Renal cortical epithelial cell (primary cell): ENCODE data around the gene ERCC6L. TPM values are rescaled to one million over a fixed set of nuclear protein-coding genes. Genes with fewer than 3 reads are reported as not detected.
"Not testable (repeated sequence)": the region's sequence is repeated elsewhere in the genome, so short reads cannot be mapped to it uniquely, and the experiment has no call there.

Experiments
- DNase-seq: peaks from one replicate; pipeline ENCODE4 v3.0.0-alpha.2; 2011; ENCODE audit warnings: low read depth
- total RNA-seq: library from RNA; depleted of rRNA; stranded (reverse); fragments of >200 nt; gene quantifications from 2 replicates; pipeline ENCODE4 v1.2.3, GENCODE V29; 2014

The ERCC6L gene
- total RNA-seq, 1 donor from 2014 or later, result 0.25 TPM

DNA sequence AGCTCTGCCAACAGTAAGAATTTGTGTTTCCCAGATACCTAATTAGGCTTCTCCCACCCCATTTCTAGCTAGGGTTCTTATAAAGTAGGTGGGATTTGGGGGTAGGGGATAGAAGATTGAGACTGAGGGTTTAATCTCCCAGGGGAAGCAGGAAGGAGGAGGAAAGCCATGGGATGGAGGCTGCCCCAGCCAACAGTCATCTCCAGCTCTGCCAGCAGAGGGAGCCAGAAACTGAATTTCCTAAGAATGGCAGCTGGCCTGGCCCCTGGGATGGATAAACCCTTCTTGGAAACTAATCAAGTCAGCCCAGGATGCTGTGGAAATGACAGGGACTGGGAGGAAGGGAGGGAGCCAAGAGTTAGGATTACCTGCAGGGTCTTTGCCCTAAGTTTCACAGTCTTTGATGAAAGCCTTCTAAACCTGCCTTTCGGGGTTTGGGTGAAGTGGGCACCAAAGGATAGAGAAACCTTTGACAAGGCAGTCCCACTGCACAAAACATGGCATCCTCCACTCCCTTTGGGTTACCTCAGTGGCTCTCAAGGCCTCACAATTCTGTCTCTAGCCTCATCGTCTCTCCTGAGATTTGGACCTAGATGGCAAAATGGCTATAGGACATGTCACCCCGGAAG, 6.7 kb upstream of the ERCC6L start:
- DNase-seq, result peak; percentile 19

DNA sequence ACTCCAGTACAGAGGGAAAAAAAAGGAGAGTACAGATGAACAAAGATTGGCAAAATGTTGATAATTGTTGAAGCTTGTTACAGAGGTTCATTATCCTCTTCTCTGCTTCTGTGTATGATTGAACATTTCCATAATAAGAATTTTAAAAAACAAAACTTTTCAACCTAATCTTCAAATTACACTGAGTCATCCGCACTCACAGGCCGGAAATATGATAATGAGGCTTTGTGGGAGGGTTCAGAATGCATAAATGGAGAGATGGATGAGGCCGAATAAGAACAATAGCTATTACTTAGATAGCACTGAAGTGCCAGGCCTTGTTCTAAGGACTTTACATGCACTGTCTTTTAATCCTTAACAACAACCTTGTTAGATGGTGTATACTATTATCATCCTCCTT, 4.6 kb upstream of the ERCC6L start:
- no peak for DNase-seq

DNA sequence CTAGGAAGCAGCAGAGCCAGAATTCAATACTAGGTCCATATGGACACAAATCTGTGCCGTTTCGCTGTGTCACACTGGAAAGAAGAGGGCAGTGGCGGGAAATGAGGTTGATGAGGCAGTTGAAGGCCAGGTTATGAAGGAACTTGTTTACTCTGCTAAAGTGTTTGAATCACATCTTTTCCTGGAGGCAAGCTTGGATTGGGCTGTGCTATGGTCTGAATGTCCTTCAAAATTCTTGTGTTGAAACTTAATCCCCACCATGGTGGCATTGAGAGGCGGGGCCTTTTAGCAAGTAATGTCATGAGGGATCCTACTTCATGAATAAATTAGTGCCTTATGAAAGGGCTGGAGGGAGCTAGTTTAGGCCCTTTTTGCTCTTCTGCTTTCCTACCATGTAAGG, 2.1 kb upstream of the ERCC6L start:
- no peak for DNase-seq

DNA sequence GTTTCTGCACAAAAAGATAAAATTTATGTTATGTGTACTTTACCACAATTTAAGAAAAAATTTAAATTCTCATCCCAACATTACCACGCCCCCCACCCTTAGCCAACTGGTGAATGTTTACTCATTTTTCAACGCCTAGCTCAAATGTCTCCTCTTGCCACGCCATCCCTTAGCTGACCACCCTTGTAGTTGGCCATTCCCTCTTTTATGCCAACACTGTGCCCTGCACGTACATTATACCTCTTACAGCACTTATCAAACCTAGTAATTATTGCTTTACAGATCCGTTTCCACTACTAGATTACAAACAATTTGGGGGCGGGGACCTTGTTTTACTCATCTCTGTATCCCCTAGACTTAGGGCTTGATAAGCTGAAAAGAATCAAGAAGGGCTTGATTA, 644 bp downstream of the ERCC6L start:
- DNase-seq, result no peak

DNA sequence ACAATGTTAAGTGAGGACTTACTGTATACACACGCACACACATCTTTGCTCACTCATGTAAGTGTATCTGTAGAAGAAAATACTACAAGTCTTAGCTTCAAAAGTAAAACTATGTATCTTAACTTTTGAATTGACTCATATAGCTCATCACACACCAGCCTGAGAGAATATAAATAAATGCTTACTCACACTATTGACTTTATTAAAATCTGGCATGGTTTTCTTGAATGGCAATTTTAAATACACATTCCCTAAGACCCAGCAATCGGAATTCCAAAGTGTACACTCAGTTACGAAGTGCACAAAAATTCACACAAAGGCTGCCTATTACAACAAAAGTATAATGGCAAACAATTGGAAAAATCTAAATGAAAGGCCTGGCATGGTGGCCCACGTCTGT, 2.0 kb downstream of the ERCC6L start:
- no peak for DNase-seq

DNA sequence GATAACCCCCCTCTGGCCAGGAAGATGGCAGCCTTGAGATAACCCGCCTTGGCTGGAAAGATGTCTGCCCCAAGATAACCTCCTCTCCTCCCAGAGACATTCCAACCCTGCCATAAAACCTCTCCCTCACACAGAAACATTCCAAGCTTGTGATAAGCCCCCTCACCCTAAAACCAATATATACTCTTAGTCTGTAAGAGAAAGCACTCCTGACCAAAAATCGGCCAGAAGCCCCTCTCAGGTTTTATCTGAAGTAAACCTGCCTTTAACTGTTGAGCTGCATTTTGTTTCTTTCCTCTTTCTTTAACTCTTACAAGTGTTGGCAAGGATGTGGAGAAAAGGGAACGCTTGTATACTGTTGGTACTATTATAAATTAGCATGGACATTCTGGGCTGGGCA, 8.5 kb downstream of the ERCC6L start:
- DNase-seq, result no peak

DNA sequence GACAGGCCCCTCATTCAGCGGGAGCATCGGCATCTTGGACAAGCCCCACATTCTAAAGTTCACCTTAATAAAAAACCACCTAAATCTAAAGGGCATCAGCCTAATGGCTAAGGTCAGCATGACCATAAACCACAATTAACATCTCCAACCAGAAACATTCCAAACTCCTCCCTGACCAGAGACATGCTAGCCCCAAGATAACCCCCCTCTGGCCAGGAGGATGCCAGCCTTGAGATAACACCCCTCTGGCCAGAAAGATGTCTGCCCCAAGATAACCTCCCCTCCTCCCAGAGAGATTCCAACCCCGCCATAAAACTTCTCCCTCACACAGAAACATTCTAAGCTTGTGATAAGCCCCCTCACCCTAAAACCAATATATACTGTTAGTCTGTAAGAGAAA, 18.5 kb downstream of the ERCC6L start:
- not testable (repeated sequence) for DNase-seq

DNA sequence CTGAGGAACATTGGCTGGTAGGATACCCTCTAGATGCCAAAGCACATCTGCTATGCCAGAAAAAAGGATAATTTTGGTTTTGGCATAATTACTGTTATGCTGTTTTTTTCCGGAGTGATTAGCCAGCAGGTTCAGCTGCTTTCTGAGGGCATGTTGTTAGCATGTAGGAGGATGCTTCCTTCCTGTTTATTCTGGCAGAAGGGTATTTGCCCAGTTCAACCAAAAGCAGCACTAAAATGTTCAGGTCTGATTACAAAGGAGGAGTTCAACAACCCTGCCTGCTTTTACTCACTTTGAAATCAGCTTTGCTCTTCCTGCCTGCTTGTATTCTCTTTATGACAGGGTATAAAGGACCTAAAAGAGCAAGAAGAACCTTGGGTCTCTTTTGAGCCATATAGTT, 21.9 kb downstream of the ERCC6L start:
- no peak for DNase-seq

DNA sequence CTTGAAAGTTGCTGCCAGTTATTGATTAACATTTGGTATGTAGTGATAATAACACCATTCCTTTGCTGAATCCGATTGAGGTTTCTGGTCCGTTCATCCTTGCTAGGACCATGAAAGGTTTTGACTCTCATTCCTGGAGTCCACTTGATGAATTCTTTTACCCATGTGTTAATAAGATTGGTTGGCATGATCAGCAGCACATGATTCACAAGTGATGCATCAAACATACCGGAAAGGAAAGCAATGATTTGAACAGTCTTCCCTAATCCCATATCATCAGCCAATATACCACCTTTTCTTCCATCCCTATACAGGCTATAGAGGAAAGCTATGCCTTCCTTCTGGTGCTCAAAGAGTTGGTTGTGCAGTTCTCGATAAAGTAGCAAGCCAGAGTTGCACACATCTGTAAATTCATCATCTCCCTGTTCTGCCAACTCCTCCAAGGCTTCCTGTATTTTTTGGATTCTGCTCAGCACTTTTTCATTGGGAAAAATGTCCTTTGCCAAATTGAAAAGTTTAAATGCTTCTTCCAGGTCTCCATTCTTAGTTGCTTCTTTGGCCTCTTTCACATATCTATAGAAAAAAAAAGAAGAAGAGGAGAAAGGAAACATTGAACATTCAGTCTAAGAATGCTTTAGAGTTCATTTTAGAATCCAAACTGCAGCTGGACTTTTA, 30.6 kb downstream of the ERCC6L start:
- no peak for DNase-seq

DNA sequence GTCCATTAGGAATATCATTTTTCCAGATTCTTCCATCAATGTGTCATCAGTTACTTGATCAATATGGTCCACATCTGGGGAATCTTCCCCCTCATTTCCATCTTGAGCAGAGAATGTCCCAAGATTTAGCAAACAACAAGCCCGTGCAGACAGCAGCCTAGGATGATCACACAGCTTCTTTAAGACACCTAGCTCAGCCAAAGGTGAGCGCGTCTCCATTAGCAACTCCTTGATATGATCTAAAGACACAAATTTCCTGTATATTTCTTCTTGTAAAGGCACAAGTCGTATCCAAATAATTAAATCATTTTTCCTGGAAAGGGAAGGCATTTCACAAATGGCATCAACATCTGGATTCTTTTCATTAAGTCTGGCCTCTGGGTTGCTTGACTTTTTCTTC, 31.5 kb downstream of the ERCC6L start:
- no peak for DNase-seq

DNA sequence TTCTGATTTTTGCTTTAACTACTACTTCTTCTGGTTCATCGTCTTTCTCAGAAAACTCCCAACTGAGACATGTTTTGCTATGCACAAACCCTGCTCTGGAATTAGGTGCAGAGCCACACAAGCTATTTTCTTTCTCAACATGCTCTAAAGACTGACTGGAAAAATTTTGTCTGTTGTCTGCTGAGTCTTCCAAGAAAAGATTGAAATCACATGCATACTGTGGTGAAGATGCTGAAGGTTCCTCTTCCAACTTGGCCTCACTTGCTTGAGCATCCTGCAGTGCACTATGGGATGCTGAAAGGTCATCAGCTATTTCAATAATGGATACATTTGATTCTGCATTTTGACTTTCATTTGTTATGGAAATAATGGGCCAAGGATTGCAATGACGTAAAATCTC, 33.1 kb downstream of the ERCC6L start:
- DNase-seq, result no peak

DNA sequence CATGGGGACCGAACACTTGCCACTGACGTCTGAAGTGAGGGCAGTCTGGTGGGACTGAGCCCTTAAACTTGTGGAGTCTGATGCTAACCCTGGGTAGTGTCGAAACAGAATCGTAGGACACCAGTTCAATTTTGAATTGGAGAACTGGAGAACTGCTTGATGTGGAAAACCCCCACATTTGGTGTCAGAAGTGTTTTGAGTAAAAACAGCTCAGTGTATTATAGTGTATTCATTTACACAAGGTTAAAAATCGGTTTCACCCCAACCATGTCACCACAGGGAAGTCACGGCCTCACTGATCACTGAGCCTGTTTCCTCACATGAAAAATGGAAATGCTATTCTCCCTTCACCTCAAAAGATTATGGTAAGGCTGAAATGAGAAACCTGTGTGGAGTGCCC, 35.4 kb downstream of the ERCC6L start:
- no peak for DNase-seq

DNA sequence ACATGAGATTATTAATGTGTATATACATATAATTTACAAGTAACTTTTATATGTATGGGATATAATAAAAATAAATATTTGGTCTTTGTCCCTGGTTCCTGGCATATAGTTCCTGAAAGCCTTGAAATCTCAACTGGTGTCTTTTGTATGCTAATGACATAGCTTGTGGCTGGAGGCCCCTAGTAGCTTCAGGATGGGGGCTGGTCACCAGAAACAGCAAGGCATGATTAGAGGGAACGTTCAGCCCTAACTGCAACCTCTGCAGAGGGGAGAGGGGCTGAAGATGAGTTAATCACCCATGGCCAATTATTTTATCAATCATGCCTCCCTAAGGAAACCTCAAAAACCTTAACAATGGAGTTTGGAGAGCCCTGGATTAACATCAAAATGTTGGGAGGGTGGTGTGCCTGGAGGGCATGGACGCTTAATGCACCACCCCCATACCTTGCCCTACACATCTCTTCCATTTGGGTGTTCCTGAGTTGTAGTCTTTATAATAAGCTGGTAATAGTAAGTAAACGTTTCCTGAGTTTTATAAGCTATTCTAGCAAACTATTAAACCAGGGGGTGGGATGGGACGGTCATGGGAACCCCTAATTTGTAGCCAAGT, 35.9 kb downstream of the ERCC6L start:
- no peak for DNase-seq

DNA sequence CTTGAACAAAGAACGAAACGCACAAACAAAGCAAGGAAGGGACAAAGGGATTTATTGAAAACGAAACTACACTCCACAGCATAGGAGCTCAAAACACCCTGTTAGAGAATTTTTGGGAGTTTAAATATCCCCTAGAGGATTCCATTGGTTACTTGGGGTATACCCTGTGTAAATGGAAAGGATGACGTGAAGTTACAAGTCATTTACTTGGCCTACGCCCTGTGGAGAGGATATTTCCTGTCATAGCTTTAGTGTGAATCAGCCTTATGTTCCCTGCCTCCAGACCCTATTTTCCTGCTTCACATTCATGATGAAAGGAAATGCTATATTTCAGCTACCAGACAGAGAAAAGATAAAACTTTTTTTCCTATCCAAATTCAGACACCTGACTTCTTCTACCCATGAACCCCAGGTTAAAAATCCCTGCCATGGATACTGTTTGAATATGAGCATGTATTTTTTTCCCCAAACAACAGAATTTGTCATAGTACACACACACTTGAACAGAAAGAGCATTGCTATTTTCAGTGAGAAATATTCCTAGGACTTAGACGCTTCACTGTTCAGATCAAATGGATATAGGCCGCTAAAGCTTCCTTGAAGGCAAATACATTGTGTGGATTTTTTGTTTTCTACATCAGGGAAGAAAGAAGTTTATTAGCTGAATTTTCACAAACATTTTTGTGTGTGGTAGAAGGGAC, 36.8 kb downstream of the ERCC6L start:
- DNase-seq, result peak; percentile 57

DNA sequence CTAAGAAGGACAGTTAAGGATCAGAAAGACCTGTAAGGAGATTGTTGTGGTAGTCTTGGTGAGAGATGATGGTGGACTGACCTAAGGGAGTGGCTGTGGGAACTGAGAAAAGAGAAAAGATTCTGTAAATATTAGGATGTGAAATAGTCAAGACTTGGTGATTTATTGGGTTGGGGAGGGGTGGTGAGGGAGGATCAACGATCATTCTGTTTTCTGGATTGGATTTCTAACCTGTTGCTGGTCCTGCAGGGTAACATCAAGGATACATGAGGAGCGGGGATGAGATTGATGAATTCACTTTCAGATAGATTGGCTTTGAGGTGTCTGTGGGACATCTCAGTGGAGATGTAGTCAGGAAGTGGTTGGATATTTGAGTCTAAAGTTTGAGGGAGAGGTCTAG, 55.9 kb downstream of the ERCC6L start:
- no peak for DNase-seq

DNA sequence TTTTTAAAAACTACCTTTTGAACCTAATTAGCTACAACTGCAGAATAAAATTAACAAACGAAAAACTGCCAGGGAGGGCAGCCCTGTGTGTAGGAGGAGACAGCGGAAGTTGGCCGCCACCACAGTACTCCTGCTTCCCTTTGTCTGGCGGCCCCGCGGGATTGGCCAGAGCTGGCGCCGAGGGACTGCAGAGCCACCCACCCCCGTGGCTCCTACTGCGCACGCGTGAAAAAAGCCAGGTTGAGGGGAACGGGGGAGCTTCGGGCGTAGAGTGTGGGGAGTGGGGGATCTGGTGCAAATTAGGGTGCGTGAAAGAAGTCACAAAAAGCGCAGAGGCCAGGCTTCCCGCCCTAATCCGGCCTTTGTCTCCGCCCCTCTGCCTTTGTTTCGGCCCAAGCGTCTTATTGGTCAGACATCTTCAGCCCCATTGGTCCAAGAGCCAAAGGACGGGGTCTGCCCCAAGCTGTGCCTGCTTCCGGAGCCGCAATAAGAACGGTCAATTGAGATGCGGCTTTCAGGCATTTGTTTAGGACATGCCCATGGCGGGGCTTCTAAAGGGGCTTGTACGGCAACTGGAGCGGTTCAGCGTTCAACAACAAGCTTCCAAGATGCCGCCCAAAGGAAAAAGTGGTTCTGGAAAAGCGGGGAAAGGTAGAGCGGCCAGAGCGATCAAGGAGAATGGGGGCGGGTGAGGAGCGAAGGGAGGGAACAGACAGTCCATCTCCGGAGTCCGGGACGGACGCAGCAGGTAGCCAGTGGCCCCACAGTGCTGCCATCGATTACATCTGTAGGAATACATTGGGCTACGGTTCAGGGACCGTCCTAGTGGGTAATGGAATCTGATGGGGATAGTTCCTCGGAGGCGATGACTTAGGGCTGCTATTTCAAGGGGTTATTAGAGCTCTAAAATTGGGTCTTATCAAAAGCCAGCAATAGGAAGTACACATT, 57.4 kb downstream of the ERCC6L start, which contains the start of gene PIN4:
Gene PIN4 (plus strand): TSS at position 580 of the 948 bp plus-strand sequence. CDS start 29 bp downstream, at position 609.
- DNase-seq, result peak; percentile 95

DNA sequence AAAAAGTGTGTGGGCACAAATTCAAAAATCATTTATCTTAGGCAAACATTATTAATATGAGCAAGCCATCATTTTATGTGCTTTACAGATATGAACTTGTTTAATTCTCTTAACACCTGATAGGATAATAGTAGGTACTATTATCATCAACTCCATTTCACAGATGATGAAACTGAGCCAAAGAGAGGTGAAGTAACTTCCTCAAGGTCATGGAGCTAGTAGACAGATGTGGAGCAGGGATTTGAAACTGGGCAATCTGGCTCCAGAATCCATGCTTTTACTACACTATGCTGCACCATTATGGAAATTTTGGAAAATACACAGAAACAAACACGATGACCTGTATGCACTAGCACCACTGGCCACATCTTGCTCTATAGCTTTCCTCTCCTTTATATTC, 58.3 kb downstream of the ERCC6L start:
- DNase-seq, result no peak

DNA sequence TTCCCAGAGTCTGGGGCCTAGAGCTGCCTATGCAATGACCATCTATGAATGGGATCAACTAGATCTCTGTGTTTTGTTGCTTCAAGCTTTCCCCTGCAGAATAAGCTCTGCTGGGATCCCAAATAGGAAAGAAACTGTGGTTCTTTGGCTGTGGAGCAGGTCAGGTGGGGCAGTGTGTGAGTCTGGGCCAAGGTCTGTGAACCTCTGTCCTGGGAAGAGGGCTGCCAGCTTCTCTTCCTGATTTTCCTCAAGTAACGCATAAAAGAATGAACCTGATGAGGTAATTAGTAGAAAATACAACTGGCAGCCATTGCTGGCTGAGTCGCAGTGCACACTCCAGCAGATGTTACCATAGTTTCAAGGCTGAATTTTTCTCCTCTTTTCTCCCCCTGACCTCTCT, 61.8 kb downstream of the ERCC6L start:
- DNase-seq, result no peak

DNA sequence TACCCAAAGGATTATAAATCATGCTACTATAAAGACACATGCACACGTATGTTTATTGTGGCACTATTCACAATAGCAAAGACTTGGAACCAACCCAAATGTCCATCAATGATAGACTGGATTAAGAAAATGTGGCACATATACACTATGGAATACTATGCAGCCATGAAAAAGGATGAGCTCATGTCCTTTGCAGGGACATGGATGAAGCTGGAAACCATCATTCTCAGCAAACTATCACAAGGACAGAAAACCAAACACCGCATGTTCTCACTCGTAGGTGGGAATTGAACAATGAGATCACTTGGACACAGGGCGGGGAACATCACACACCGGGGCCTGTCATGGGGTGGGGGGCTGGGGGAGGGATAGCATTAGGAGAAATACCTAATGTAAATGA, 62.5 kb downstream of the ERCC6L start:
- DNase-seq, result not testable (repeated sequence)

DNA sequence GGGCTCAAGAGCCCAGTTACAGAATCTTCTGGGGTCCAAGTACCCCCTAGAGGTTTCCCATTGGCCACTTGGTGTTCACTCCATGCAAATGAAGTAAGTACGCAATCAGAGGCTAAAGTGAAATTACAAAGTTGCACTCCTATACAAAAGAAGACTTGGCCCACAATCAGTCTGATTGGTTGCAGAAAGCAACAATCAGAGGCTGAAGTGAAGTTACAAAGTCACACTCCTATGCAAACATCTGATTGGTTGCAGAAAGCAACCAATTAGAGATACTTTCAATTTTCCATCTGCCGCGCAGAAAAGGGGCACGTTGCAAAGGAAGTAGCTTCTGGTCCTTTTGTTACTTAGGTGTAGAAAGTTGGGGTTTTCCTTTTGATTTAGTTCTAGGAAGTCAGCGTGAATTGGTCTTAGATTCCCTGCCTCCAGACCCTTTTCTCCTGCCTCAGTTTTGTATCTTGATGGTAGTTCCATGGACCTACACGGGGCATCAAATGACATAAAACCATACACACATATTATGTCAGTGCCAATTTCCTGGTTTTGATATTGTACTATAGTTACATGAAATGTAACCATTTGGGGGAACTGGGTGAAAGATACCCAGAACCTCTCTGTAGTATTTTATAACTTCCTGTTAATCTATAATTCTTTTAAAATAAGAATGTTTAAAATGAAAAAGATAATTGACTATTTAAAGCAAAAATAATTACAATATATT, 69.7 kb downstream of the ERCC6L start:
- DNase-seq, result no peak

DNA sequence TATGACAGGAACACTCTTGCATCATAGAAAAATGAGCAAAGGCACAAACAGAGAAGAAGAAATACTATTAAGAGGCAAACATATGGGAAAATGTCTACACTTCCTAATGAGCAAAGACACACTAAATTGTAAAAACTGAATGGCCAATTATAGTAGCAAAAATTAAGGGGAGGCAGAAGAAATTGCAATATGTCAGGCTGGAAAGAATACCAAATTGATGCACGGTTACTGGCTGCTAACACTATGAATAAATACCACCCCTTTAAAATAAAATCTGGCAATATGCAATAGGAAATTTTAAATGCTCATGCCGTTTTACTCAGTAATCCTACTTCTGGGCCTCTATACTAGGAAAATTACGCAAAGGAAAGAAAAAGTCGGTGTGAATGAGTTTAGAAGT, 73.3 kb downstream of the ERCC6L start:
- DNase-seq, result no peak
